ENCODE results near the gene OR51S1. TPM values are rescaled to one million over a fixed set of nuclear protein-coding genes. Genes with fewer than 3 reads are reported as not detected.

The OR51S1 gene
- total and polyA plus RNA-seq, 2 donors (not counting 3 experiments of a cell fraction or from before 2014, with no cell fraction given): not detected

GRCh38 chr11:4798427-4799183 lies 50.4 kb downstream of the OR51S1 start:
- Histone ChIP-seq H3K9ac (replicated peaks; ENCODE audit: extremely low read depth, insufficient read depth, low read length) (no peak overlapping the region), H3K4me3 (replicated peaks in 1 of 3; ENCODE audit: insufficient read depth in 1 of 3, low read depth in 1 of 3, low read length in 3 of 3) (no peak overlapping the region), H3K9me1 (replicated peaks; ENCODE audit: control insufficient read depth, extremely low read depth, insufficient read depth, low read length) (no peaks in the 10 kb centered on the region), H3K4me1 (ENCODE audit: control insufficient read depth, extremely low read depth, insufficient read depth, low read length) (no peaks in the 10 kb centered on the region), H3K9me3 (replicated peaks; ENCODE audit: control insufficient read depth, insufficient read depth, low read length) (peaks cover under 1% of the 10 kb centered on the region), H2AFZ (ENCODE audit: low read depth, low read length) (no peak overlapping the region), H4K20me1 (replicated peaks; ENCODE audit: control insufficient read depth, extremely low read depth, insufficient read depth, low read length) (no peaks in the 10 kb centered on the region), H3K27me3 (ENCODE audit: control insufficient read depth in 2 of 2, insufficient read depth in 2 of 2, low read length in 2 of 2) (no peaks in the 10 kb centered on the region), H3K36me3 (ENCODE audit: control insufficient read depth in 2 of 2, extremely low read depth in 1 of 2, insufficient read depth in 2 of 2, low read length in 2 of 2) (no peaks in the 10 kb centered on the region), H3K27ac (ENCODE audit: insufficient read depth, low read depth, low read length) (no peak overlapping the region), H3K79me2 (ENCODE audit: control insufficient read depth, insufficient read depth, low read length) (no peaks in the 10 kb centered on the region), H3K4me2 (ENCODE audit: insufficient read depth, low read length) (no peak overlapping the region)
- no peak for TF ChIP-seq EZH2 (IDR thresholded peaks at IDR 0.05; ENCODE audit: borderline replicate concordance, low read depth, low read length, severe bottlenecking)
- no peak for TF ChIP-seq GATA2 (IDR thresholded peaks at IDR 0.05; ENCODE audit: insufficient read depth, insufficient read length, low read depth, low read length)
- no peak for TF ChIP-seq MAX (IDR thresholded peaks at IDR 0.05; ENCODE audit: insufficient read depth, insufficient read length)
- no peak for TF ChIP-seq MYC (IDR thresholded peaks at IDR 0.05; ENCODE audit: low read depth, low read length)
- TF ChIP-seq JUN (IDR thresholded peaks at IDR 0.05; ENCODE audit: borderline replicate concordance, insufficient read depth, insufficient read length, low read depth): no peak
- no TSS peak for BruUV-seq (replicated peaks)
- intact Hi-C loops (cut with micrococcal nuclease): no loop called here
- ChIA-PET POLR2A (no interaction called here), CTCF (no interaction called here)
- DNase-seq (ENCODE audit: low read depth, low spot score) (no peak), FAIRE-seq (no peak)
- dilution Hi-C loops (cut with MboI; ENCODE audit: extremely low pct_ligation_motif_present, low sequenced_read_pairs): no loop called here

Other genes with a start within 250 kb of the OR51S1 start
- gene TRIM68, start 241.0 kb downstream of the OR51S1 start, total RNA-seq: 10.6 and 11.3 TPM in 2 replicates
- gene TRIM68, start 241.0 kb downstream of the OR51S1 start, polyA plus RNA-seq: 7.2 and 8.1 TPM in 2 replicates
- gene OR51D1, start 211.7 kb downstream of the OR51S1 start, total RNA-seq: not detected in 2 replicates
- not detected in 2 replicates for gene OR51D1, start 211.7 kb downstream of the OR51S1 start, polyA plus RNA-seq
- gene OR51E1, start 205.2 kb downstream of the OR51S1 start, total RNA-seq: not detected in 2 replicates
- gene OR51E1, start 205.2 kb downstream of the OR51S1 start, polyA plus RNA-seq: not detected in 2 replicates
- gene OR51E2, start 151.4 kb downstream of the OR51S1 start, total RNA-seq: not detected in 2 replicates
- not detected in 2 replicates for gene OR51E2, start 151.4 kb downstream of the OR51S1 start, polyA plus RNA-seq
- not detected in 2 replicates for gene MMP26, start 144.4 kb downstream of the OR51S1 start, total RNA-seq
- gene MMP26, start 144.4 kb downstream of the OR51S1 start, polyA plus RNA-seq: not detected in 2 replicates
- not detected in 2 replicates for gene OR51F1, start 79.3 kb downstream of the OR51S1 start, total RNA-seq
- not detected in 2 replicates for gene OR51F1, start 79.3 kb downstream of the OR51S1 start, polyA plus RNA-seq
- gene OR52R1, start 44.8 kb downstream of the OR51S1 start, total RNA-seq: not detected in 2 replicates
- gene OR52R1, start 44.8 kb downstream of the OR51S1 start, polyA plus RNA-seq: not detected in 2 replicates
- gene OR51F2, start 27.9 kb downstream of the OR51S1 start, total RNA-seq: not detected in 2 replicates
- gene OR51F2, start 27.9 kb downstream of the OR51S1 start, polyA plus RNA-seq: not detected in 2 replicates
- gene OR51T1, start 32.7 kb upstream of the OR51S1 start, total RNA-seq: not detected in 2 replicates
- gene OR51T1, start 32.7 kb upstream of the OR51S1 start, polyA plus RNA-seq: not detected in 2 replicates
- gene OR51A7, start 54.6 kb upstream of the OR51S1 start, total RNA-seq: not detected in 2 replicates
- gene OR51A7, start 54.6 kb upstream of the OR51S1 start, polyA plus RNA-seq: not detected in 2 replicates
- gene OR51G2, start 70.1 kb upstream of the OR51S1 start, total RNA-seq: not detected in 2 replicates
- not detected in 2 replicates for gene OR51G2, start 70.1 kb upstream of the OR51S1 start, polyA plus RNA-seq
- not detected in 2 replicates for gene OR51G1, start 75.1 kb upstream of the OR51S1 start, total RNA-seq
- gene OR51G1, start 75.1 kb upstream of the OR51S1 start, polyA plus RNA-seq: not detected in 2 replicates
- not detected in 2 replicates for gene OR51A4, start 98.4 kb upstream of the OR51S1 start, total RNA-seq
- not detected in 2 replicates for gene OR51A4, start 98.4 kb upstream of the OR51S1 start, polyA plus RNA-seq
- not detected in 2 replicates for gene OR51A2, start 106.5 kb upstream of the OR51S1 start, total RNA-seq
- gene OR51A2, start 106.5 kb upstream of the OR51S1 start, polyA plus RNA-seq: not detected in 2 replicates
- gene OR51L1, start 145.6 kb upstream of the OR51S1 start, total RNA-seq: not detected in 2 replicates
- gene OR51L1, start 145.6 kb upstream of the OR51S1 start, polyA plus RNA-seq: not detected in 2 replicates
- not detected in 2 replicates for gene OR52J3, start 197.3 kb upstream of the OR51S1 start, total RNA-seq
- gene OR52J3, start 197.3 kb upstream of the OR51S1 start, polyA plus RNA-seq: not detected in 2 replicates
- not detected in 2 replicates for gene OR52E2, start 210.4 kb upstream of the OR51S1 start, total RNA-seq
- not detected in 2 replicates for gene OR52E2, start 210.4 kb upstream of the OR51S1 start, polyA plus RNA-seq
- not detected in 2 replicates for gene OR52E1, start 220.4 kb upstream of the OR51S1 start, total RNA-seq
- not detected in 2 replicates for gene OR52E1, start 220.4 kb upstream of the OR51S1 start, polyA plus RNA-seq

Measured in endothelial cell of umbilical vein (primary cell).